ENCODE results near the gene ASAP2.

Gene ASAP2

DNA sequence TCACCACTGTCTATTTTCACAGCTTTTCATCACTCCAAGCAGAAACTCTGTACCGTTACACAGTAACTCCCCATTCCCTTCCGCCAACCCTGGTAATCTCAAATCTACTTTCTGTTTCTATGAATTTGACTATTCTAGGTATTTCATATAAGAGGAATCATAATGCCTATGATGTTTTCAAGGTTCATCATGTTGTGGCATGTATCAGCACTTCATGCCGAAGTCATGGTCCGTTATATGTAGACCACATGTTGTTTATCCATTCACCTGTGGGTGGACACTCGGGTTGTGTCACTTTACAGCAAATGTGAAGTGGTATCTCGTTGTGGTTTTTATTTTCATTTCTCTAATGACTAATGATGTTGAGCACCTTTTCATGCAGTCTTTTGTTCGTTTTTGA is 238.5 kb downstream of the ASAP2 start:
- no peak for DNase-seq

DNA sequence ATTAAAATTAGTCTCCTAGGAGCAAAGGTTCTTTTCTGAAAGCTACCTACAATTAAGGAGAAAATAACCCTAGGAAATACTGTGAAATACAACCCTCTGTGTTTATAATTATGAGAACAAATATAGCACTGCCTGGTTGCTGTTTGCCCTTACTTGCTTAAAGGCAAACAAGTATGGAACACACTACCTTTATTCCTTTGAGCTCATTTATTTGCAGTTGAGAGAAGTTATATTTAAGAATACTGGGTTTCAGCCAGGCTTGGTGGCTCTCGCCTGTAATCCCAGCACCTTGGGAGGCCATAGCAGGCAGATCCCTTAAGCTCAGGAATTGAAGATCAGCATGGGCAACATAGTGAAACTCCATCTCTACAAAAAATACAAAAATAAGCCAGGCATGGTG is 244.6 kb downstream of the ASAP2 start:
- no peak for DNase-seq
